GM21529 (cell line): Measurements from ENCODE around the gene HTT-AS.

Experiments
- ATAC-seq: cut with Tn5 transposase; IDR thresholded peaks from one replicate; pipeline ENCODE4 v1.9.1; 2021; ENCODE audit not compliant: unreplicated experiment

The HTT-AS gene

DNA sequence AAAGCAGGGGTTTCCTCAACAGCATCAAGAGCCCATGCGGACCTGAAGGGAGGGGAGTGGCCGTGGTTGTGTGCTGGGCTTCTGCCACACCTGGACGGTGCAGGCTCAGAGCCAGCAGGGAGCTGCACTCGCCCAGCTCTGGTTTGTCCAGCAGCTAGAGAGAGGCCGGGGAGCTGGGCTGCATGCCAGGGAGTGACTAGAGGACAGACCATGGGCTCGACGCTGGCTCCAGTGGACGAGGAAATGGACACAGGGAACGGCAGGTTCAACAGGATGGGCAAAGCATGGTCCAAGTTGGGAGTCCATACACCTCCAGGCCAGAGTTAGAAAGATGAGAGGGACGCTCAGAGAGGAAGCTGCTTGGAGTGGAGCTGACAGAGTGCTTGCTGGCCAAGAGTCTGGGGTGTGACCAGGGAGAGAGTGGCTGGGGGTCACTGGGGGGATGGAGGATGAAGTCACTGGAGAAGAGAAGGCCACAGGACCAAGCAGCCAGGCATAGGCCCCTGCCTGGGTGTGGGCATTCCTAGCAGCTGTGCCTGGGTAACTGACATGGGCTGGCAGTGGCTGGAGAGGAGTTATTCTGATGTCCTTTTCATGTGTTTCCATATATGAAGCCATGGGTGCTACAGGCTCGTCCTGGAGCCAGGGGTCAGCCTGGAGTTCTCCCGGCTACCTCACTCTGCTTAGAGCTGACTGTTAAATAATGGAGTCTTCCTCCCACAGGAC lies 42.8 kb downstream of the HTT-AS start:
- no peak for ATAC-seq

DNA sequence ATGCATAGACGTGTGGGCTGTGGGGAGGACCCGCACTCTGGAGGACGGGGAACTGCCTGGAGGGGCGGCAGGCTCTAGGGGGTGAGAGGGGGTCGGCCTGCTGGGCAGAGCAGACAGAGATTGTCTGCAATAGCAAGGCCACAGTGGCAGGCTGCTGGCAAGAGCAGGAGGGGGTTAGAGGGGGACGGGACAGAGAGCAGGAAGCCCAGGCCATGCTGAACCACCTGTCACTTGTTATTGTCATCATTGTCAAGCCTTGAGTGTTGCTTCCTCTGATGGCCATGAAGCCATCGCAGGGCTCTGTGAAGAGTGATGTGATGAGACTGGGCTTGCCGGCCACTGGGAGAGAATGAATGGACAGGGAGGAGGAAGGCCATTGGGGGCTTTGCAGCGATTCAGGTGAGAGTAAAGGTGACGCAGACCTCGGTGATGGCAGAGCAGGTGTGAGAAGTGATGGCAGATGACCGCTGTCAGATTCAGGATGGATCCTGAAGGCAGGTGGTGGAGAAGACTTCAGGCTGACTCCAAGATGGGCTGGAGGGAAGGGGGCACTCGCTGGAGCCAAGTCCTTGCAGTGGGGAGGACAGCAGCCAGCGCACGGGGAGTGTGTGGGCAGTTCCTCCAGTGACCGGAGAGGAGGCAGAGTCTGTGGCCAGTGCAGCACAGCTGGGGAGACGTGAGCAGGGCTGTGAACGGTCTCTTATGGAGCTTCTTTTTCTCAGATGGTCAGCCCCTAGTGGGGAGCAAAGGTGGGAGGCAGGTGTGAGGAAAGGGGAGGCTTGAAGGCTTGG lies 43.6 kb downstream of the HTT-AS start:
- ATAC-seq = no peak

DNA sequence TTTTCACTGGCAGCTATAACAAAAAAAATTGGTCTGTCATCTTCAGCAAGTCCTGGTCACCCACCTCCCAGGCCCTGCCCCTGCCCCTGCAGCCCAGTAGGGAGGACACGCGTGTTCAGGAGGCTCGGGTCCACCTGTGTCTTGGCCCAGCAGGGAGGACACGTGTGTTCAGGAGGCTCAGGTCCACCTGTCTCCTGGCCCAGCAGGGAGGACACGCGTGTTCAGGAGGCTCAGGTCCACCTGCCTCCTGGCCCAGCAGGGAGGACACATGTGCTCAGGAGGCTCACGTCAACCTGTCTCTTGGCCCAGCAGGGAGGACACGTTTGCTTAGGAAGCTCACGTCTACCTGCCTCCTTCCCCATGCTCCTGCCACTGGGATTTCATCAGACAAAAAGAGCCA lies 44.9 kb downstream of the HTT-AS start:
- ATAC-seq = no peak

DNA sequence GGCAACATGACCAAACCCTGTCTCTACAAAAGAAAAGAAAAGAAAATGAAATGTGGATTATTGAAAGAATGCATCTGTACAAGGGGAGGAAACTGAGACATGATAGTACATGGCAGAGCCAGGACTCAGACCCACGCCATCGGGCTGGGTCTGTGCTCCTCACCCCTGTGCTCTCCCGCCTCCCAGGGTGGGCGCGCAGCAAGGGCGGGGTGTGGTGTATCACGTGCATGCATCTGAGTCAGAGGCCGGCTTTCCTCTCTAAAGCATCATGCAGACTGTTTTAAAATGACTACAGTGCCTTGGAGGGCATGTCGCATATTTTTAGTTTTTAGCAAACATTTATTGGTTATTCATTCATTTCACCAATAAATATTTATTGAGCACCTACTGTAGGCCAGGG lies 47.8 kb downstream of the HTT-AS start:
- ATAC-seq = no peak

DNA sequence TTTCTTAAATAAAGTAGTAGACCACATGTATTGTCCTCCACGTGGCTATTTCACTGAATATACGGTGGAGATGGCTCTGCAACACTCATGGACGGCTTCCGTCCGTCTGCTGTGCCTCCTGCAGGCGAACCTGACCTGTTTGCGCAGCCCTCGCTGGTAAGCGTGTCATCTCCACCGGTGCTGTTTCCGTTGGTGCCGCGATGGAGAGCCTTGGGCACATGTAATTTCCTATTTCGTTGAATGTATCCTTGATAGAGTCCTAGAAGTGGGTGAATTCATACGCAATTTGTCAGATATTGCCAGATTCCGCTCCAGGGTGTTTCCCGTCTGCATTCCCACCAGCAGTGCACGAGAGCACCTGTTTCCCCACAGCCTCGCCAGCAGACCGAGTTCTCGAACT lies 48.5 kb downstream of the HTT-AS start:
- no peak for ATAC-seq

DNA sequence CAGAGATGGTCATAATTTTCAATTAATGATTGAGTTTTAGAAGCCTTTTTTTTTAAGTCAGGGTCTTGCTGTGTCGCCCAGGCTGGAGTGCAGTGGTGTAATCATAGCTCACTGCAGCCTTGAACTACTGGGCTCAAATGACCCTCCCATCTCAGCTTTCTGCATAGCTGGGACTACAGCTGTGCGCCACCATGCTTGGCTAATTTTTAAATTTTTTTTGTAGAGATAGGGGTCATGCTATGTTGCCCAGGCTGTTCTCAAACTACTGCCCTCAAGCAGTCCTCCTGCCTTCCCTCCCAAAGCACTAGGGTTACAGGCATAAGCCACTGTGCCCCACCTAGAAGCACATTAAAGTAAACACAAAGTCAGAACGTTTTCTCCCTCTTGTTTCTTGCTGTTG lies 51.7 kb downstream of the HTT-AS start:
- no peak for ATAC-seq

DNA sequence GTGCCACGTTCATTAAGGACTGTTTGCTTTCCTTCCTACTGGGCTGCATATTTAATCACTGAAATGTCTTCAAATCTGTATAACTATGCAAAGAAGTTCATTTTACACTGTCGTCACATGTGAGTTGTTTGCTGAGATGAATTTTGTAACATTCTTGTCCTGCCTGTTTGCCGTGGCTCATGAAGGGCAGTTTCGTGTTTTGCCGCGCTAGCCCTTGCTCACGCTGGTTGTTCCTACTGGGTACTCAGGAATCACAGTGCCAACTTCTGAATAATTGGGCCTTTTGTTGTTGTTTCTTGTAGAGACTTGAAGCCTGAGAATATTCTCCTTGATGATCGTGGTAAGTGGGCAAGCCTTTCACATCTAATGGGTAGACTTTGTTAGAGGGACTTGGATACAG lies 52.2 kb downstream of the HTT-AS start:
- ATAC-seq = no peak

DNA sequence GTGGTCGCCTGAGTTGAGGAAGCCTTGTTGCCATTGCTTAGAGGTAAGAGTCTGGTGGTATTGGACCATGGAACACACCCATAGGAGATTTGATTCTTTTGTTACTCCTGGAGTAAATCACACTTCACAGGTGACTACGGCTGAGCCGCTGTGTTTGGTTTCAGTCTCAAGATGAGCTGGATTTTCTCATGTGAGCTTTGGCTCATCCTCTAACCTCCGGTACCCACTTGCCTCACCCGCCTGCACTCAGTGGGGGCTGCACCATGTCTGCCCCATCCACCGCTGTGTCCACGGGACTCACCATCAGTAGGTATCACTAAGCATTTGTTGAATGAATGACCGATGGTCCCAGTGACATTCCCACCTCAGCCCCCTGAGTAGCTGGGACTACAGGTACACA lies 52.7 kb downstream of the HTT-AS start:
- ATAC-seq = peak; percentile 80

DNA sequence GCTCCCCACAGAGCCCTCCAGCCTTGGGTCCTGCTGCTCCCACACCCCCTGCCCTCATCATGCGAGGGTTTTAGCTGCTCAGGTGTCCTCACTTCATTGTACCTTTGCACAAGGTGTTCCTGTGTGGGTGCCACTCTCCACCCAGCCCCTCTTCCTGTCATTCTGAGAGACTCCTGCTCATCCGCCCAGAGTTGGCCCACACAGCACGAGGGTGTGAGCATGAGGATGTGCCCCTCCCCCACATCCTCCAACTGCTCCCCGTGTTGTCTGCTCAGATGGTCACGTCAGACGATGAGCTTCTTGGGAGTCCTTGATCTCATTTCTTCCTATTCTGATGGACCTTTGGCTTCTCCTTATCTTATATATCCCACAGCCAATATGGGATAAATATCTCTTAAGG lies 53.2 kb downstream of the HTT-AS start:
- no peak for ATAC-seq

DNA sequence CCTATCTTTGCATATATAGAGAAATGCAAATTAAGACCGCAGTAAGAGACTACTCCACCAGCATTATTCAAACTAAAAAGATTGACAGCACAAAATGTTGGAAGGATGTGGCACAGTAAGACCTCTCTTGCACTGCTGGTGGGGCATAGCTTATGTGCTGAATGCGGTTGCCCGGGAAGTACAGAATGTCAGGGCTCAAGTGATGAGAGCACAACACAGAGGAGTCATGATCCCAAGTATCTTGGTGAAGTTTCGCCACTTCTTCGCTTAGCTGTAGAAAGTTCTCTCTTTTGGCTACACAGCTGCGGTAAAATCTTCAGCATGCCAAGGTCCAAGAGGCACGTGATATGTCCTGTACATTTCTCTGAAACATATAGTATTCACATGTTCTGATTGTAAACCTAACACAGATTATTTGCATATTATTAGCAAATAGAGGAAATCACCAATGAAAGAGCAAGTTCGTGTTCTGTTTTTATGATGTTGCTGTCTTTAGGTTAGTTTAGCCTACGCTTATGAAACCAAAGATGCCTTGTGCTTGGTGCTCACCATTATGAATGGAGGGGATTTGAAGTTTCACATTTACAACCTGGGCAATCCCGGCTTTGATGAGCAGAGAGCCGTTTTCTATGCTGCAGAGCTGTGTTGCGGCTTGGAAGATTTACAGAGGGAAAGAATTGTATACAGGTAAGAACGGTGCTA lies 55.0 kb downstream of the HTT-AS start:
- ATAC-seq = no peak

DNA sequence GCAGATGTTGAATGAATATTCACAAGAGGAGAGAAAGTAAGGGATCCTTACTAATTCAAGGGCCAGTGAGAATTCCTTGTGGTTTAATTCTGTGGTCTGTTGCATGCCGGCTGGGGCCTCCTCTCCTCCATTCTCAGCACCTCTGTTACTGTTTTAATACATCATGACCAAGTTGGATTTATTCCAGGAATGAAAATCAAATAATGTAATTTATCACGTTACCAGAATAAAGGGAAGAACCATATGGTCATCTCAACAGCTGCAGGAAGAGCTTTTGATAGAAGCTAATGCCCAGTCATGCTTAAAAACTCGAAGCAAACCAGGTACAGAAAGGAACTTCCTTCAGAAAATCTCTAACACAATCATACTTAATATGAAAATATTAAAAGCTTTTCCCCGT lies 56.8 kb downstream of the HTT-AS start:
- no peak for ATAC-seq

DNA sequence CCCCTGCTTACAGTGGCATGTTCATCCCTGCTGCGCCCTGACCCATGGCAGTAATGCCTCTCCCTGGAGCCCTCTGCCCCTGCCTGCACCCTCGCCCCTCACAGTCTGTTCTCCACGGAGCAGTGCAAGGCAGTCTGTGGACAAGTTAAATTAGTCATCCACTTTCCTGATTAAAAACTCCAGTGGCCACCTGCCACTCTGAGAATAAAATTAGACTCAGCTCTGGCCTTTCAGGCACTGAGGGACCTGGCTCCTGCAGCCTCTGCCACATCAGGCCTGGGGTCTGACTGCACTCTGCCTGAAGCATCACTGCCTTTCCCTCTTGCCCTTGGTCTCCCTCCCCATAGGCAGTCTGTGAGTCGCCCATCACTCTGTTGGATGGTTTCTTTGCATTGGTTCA lies 57.4 kb downstream of the HTT-AS start:
- ATAC-seq = no peak

DNA sequence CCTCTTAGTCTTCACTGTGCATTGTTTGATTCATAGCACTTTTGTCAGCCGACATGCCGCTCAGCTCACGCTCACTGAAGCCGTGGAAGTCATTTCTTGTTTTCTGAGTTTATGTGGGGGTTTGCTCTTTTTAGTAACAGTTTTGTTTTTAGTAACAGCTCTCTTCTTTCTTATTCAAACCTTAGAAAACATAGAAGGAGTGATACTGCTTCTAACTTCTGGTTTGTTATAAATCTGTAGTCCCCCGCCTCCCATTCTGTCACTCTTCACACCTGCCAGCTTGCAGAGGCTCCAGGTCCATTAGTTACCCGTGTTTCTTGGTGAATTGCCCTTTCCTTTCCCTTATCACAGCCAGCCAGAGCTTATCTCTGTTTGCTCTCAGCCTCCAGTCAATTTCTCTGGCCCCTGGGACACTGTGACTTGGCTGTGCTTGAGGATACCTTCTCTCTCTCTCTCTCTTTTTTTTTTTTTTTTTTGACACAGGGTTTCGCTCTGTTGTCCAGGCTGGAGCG lies 60.4 kb downstream of the HTT-AS start:
- peak; percentile 82 for ATAC-seq
